OCI-LY3 (cell line): ENCODE data around the gene CEP120.

Source experiments
- CTCF ChIP-seq: fragments of 200-600, 300-600 bp; sonication (generic); IDR thresholded peaks from 2 replicates; pipeline ENCODE4 v1.5.1; 2014; ENCODE audit warnings: antibody characterized with exemption, low read length, low read depth
- EZH2phosphoT487 ChIP-seq: fragments of 200-600 bp; shearing (Covaris generic); IDR thresholded peaks from 2 replicates; pipeline ENCODE4 v1.6.1; 2018; ENCODE audit warnings: antibody characterized with exemption, mixed run types, low read depth

GRCh38 chr5:123438902-123439301, 15.7 kb upstream of the CEP120 start:
- TF ChIP-seq CTCF = no peak
- no peak for TF ChIP-seq EZH2phosphoT487
